HUDEP-2 (cell line): ENCODE data around the gene TBC1D22A.
A peak's percentile ranks its signal among the peaks of the same experiment; 100 is the strongest.

Experiments used
- DNase-seq, 76 experiments: peaks; one replicate each; lab custom pipeline; 2025; ENCODE audit not compliant: unreplicated experiment in 76 of 76; lab: John Stamatoyannopoulos, UW

Gene TBC1D22A

GRCh38 chr22:47199261-47199978 is 437.0 kb downstream of the TBC1D22A start:
- DNase-seq: no peak

- DNase-seq: no peak
Measured at GRCh38 chr22:47199979-47200272, 437.5 kb downstream of the TBC1D22A start.

DNA sequence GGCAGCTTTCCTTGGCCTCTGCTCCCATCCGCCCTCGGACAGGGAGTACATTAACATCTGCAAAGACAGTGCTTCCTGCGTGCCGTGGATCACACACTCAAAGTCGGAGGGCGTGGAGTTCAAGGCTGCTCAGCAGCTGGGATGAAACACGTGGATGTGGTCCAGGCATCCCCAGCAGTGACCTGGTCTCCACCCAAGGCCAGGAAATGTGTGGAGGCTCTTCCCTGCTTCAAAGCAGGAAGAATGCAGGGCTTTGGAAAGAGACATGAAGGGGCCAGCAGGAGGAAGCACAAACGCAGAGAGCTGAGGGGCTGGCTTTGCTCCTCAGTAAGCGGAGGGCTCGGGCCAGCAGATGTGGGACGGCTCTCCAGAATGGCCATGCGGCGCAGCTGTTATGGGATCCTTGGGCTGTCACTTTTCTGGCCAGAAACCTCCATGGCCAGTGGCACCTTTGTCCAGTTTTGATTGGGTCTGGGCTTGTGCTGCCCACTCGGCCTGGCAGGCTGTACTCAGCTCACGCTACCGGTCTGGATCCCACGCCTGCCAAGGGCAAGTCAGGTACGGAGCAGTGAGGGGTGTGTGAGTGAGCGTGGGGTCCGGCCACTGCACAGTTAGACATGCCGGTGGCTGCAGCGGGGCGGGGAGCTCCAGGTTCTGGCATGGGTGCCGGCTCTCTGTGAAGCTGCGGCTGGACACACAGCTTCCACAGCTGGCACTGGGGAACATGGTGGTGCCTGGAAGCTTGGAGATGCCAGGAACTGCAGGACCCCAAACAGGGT is 438.0 kb downstream of the TBC1D22A start:
- no peak for DNase-seq

DNA sequence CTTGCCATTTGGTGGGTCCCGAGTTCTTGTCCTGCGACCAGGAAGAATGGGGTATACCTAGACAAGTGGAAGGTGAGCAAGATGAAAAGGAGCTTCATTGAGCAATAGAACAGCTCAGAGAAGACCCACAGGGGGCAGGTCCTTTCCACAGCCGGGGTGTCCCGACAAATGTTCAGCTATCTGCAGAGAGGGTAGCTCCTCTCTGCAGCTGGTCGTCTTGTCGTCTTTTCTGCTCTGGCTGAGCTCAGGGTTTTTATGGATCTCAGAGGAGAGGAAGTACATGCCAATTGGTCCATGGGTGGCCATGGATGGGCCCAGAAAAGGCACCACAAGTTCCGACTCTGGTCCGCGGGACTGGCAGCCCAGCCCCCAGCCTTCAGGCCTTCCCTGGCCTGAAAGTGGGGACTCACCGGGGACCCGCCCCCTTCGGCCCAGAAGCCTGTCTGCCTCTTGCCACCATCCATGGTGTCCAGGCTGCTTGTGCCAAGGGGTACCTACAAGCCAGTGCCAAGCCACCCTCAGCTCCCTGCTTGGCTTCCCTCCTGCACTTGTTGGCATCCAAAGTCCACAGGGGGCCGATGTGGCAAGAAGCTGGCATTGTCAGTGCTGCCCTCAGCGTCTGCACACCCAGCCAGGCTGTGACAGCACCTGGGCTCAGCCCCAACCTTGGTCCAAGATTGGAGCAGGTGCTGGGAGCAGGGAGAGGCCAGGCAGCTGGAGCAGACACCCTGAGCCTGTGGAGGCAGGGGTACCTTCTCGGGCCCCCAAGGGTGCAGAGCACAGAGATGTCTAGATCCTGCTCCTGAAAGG is 438.9 kb downstream of the TBC1D22A start:
- no peak for DNase-seq

DNA sequence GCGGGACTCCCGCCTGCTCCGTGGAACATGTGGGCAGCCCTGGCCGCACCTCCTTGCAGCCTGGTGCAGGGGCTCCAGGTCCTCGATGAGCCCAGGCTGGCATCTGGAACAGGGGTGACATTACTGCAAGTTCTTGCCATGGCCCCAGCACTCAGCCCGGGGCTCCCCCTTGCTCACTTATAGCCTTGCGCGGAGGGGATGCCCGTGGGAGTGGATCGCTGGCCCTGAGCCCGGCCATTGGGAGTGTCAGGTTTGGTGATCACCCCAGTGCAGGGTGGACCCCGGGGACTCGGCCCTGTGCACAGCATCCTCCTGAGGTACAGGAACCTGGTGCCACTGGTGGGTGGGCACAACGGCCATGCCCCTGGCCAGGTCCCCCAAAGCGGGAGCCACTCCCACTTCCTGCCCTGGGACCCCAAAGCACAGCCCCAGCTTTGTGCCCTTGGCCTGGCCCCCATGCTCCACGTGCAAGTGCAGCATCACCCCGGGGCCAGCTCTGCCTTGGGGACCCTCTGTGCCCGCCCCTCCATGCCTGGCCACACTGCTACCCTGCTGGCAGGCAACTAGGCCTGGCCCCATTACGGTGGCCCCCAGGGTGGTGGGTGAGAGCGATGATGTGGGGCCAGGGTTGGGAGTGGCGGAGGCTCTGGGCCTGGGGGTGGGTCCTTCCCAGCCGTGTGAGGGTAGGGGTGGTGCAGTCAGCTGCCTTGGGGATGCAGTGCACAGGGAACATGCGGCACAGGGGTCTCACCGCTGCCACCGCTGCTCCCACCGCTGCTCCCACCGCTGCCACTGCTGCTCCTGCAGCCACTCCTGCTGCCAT is 439.8 kb downstream of the TBC1D22A start:
- no peak for DNase-seq

DNA sequence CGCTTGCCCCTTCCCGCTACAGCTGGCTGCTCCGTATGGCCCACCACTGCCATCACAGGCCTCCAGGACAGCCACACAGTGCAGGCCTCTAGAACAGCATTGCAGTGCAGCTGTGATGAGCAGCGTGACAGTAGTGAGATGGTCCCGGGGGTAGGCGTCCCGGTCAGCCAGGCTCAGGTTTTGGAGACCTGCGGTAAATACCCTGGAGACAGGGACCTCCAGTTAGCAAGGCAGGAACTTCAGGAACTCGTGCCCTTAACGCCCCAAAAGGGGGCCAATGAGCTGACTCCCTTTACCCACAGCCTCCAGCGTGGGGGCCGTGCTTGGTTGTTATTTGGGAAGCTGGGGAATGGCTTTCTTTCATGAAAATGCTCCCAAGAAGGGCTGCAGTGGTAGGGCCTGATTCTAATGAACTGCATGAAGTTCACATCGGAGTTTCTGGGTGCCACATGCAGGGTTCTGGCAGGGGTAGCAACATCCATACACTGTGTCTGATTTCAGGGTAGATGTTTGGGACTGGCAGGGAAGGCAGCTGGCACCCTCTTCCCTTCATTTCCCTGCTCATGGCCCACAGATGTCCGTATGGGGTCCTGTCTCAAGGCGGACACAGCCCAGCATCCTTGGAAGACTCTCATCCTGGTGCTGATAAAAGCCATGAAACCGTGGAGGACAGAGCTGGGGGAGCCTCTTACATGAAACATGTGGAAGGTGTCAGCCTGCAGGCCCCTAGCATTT is 440.5 kb downstream of the TBC1D22A start:
- DNase-seq: no peak

GRCh38 chr22:47203554-47203991 is 441.1 kb downstream of the TBC1D22A start:
- no peak for DNase-seq

GRCh38 chr22:47204002-47204979 is 441.8 kb downstream of the TBC1D22A start:
- no peak for DNase-seq

GRCh38 chr22:47205081-47205491 is 442.6 kb downstream of the TBC1D22A start:
- no peak for DNase-seq

DNA sequence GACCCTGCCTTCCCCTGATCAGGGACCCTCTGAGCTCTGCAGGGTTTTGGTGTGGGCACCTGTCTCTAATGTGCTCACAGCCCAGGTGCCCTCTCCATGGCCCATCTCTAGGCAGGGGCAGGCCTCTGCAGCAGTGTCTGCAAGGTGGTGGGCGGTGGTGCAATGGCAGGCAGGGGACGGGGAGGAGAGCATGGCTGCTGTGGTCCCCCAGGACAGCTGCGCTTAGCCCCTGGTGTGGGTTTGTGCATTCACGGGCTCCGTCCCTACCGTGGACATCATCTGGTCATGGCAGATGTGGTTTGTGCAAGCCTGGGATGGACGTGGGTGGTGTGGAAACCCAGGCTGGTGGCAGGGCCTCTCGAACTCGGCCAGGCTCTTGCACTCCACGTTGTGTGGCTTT is 443.1 kb downstream of the TBC1D22A start:
- no peak for DNase-seq

GRCh38 chr22:47206164-47206563 is 443.7 kb downstream of the TBC1D22A start:
- peak in 1 of 76 experiments; percentile 1 for DNase-seq

- no peak for DNase-seq
Measured at GRCh38 chr22:47206666-47207218, 444.3 kb downstream of the TBC1D22A start.

DNA sequence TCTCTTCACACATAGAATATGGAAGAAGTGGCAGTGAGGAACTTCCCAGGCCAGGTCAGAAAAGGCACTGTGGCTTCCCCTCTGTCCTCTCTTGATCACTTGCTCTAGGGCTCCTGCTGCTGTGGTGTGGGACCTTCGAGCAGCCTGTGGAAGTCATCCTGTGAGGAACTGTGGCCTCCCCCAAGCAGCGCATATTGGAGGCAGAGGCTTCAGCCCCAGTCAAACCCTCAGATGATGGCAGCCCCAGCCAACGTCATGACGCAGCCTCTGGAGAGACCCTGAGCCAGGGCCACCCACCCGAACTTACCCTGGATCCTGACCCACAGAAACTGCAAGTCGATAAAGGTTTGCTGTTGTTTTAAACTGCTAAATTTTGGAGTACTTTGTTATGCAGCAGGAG is 444.9 kb downstream of the TBC1D22A start:
- no peak for DNase-seq

DNA sequence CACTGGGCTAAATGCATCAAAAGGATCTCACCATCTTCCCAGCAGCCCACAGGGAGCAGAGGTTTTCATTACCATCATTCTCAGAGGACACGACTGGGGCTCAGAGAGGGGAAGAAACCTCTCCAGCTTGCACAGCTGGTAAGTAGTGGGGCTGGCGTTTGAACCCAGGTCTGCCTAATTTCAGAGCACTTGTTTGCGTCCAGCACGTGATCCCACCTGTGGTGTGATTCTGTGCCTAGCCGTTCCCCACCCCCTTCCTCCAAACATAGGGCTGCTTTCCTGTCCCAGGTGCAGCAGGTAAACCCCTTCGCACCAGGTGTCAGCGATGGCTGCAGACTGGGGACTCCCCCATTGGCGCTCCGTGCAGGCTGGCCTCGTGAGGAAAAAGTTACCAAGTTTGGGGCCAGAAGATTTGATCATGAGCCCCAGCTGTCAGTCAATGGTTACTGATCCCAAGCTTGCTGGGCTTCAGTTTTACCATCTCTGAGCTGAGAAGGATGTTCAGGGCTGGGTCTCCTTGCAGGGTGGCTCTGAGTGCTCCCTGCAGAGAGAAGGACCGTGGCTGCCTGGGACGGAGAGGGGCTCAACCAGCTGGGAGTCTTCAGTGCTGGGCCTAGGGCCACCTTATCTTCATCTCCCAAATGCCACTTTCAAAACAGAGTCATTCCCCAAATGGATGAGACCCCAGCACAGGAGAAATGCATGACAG is 445.6 kb downstream of the TBC1D22A start:
- DNase-seq: no peak

GRCh38 chr22:47208630-47209029 is 446.2 kb downstream of the TBC1D22A start:
- no peak for DNase-seq

- DNase-seq: no peak
Measured at GRCh38 chr22:47209040-47209514, 446.6 kb downstream of the TBC1D22A start.

- no peak for DNase-seq
Measured at GRCh38 chr22:47209547-47210023, 447.1 kb downstream of the TBC1D22A start.
